HepG2 (cell line): Measurements from ENCODE around the gene TM4SF1. TPM values are rescaled to one million over a fixed set of nuclear protein-coding genes. Genes with fewer than 3 reads are reported as not detected.

Experiments
- CEBPZ ChIP-seq: IDR thresholded peaks from 2 replicates; pipeline ENCODE4 v1.6.1; 2012; ENCODE audit warnings: low read length, improper control_type of control experiment
- FOSL2 ChIP-seq: sonication (generic); formaldehyde crosslinking; IDR thresholded peaks from 2 replicates; pipeline ENCODE4 v1.4.0; 2020; ENCODE audit warnings: missing genetic modification reagents
- PAXIP1 ChIP-seq: sonication (generic); formaldehyde crosslinking; conservative IDR thresholded peaks from 2 replicates; pipeline ENCODE4 v1.4.0; 2020; ENCODE audit warnings: mild to moderate bottlenecking, missing genetic modification reagents, moderate library complexity
- RCOR2 ChIP-seq: IDR thresholded peaks from 2 replicates; pipeline ENCODE4 v1.6.1; 2016; ENCODE audit warnings: missing biosample characterization, missing genetic modification reagents
- ZBTB4 ChIP-seq: sonication (generic); formaldehyde crosslinking; IDR thresholded peaks from 2 replicates; pipeline ENCODE4 v1.4.0; 2020; ENCODE audit warnings: missing genetic modification reagents, mild to moderate bottlenecking, borderline replicate concordance
- ZKSCAN8 ChIP-seq: IDR thresholded peaks from 2 replicates; pipeline ENCODE4 v1.6.1; 2016; ENCODE audit warnings: borderline replicate concordance, missing genetic modification reagents, missing compliant biosample characterization
- ZNF503 ChIP-seq: sonication (generic); formaldehyde crosslinking; IDR thresholded peaks from 2 replicates; pipeline ENCODE4 v1.4.0; 2020; ENCODE audit warnings: missing genetic modification reagents
- ZNF747 ChIP-seq: sonication (generic); formaldehyde crosslinking; IDR thresholded peaks from 2 replicates; pipeline ENCODE4 v1.8.1; 2023; ENCODE audit warnings: missing genetic modification reagents, mild to moderate bottlenecking, borderline replicate concordance
- ZSCAN5A ChIP-seq: sonication (generic); formaldehyde crosslinking; IDR thresholded peaks from 2 replicates; pipeline ENCODE4 v1.8.0; 2022; ENCODE audit warnings: mild to moderate bottlenecking, missing genetic modification reagents, borderline replicate concordance
- ZUFSP ChIP-seq: sonication (generic); formaldehyde crosslinking; IDR thresholded peaks from 2 replicates; pipeline ENCODE4 v1.9.0; 2021; ENCODE audit warnings: missing genetic modification reagents, mild to moderate bottlenecking, borderline replicate concordance
- polyA plus RNA-seq, 8 experiments: library from polyadenylated mRNA; depleted of rRNA in 3 of 8; stranded (reverse) in 7 of 8; unstranded in 1 of 8; fragments of >200 nt; fragmentation: Illumina TruSeq in 4 of 8; extraction: Trizol in 4 of 8; gene quantifications; 2 replicates each; pipeline versions ENCODE4 v1.2.1 to v1.2.3, GENCODE V29; 2011 to 2016; ENCODE audit warnings: low read depth in 4 of 8, missing spikeins in 1 of 8, mixed read lengths in 1 of 8; ENCODE audit not compliant: insufficient read depth in 1 of 8
- total RNA-seq, 5 experiments: library from RNA; depleted of rRNA; stranded (reverse); fragments of >200 nt; fragmentation: Illumina TruSeq; extraction: Trizol; gene quantifications; 2 replicates each; pipeline ENCODE4 v1.2.3, GENCODE V29; 2016; ENCODE audit warnings: low read depth in 1 of 5

TM4SF1 gene
- total and polyA plus RNA-seq, 2 of the 13 experiments (the other 11 are each of a cell fraction or from before 2014, with no cell fraction given), result 431 to 1,359 TPM

GRCh38 chr3:149356044-149356592 is 21.3 kb downstream of the TM4SF1 start (continued):
- TF ChIP-seq CEBPZ (no peak), FOSL2 (CRISPR knock-in tag) (peak; percentile 77), ZKSCAN8 (CRISPR knock-in tag) (no peak; the same call in 1 of the 2 replicates), ZUFSP (CRISPR knock-in tag) (no peak), ZNF503 (CRISPR knock-in tag) (peak; percentile 91), PAXIP1 (CRISPR knock-in tag) (peak; percentile 97), ZBTB4 (CRISPR knock-in tag) (no peak), RCOR2 (CRISPR knock-in tag) (peak; percentile 82), ZSCAN5A (CRISPR knock-in tag) (peak; percentile 83; the same call in 1 of the 2 replicates), ZNF747 (no peak)
